ENCODE results near the gene FAXC. TPM values are rescaled to one million over a fixed set of nuclear protein-coding genes. Genes with fewer than 3 reads are reported as not detected.
A peak's percentile ranks its signal among the peaks of the same experiment; 100 is the strongest.
"Not testable (repeated sequence)": the region's sequence is repeated elsewhere in the genome, so short reads cannot be mapped to it uniquely, and the experiment has no call there.

The FAXC gene
- total RNA-seq, 1 experiment from 2014 or later: 1.5 TPM

GRCh38 chr6:99341862-99342455 lies 7.5 kb downstream of the FAXC start:
- Mint-ChIP-seq H3K27ac (ENCODE audit: unreplicated experiment) (no peak overlapping the region), H3K4me1 (ENCODE audit: low read depth, unreplicated experiment) (peaks cover 14% of the 10 kb centered on the region), H3K4me3 (ENCODE audit: low read depth, unreplicated experiment) (no peak overlapping the region), H3K27me3 (ENCODE audit: unreplicated experiment) (peaks cover 13% of the 10 kb centered on the region), H3K36me3 (ENCODE audit: insufficient read depth, unreplicated experiment) (no peaks in the 10 kb centered on the region), H3K9me3 (ENCODE audit: low read depth, unreplicated experiment) (no peaks in the 10 kb centered on the region)
- intact Hi-C loops (cut with micrococcal nuclease; ENCODE audit: unreplicated experiment): loop anchor here (10.0 kb wide), 1 partner anchor 413 kb away; no protein-coding TSS in a partner anchor
- BruUV-seq (replicated peaks): no TSS peak
- no peak for TF ChIP-seq CTCF (IDR thresholded peaks at IDR 0.05; ENCODE audit: unreplicated experiment)
- CTCF ChIA-PET: interaction anchor here (0.7 kb wide), 1 partner anchor 10 kb away, joined by 5 read pairs; no protein-coding TSS in a partner anchor
- DNase-seq: no peak

- no peak for DNase-seq
- BruUV-seq (replicated peaks): no TSS peak
- TF ChIP-seq CTCF (IDR thresholded peaks at IDR 0.05; ENCODE audit: unreplicated experiment): no peak
- no peak overlapping the region for H3K27ac Mint-ChIP-seq (ENCODE audit: unreplicated experiment)
- H3K4me1 Mint-ChIP-seq (ENCODE audit: low read depth, unreplicated experiment): no peaks in the 10 kb centered on the region
- intact Hi-C loops (cut with micrococcal nuclease; ENCODE audit: unreplicated experiment): no loop called here
- H3K9me3 Mint-ChIP-seq (ENCODE audit: low read depth, unreplicated experiment): no peaks in the 10 kb centered on the region
- H3K36me3 Mint-ChIP-seq (ENCODE audit: insufficient read depth, unreplicated experiment): no peaks in the 10 kb centered on the region
- CTCF ChIA-PET: no interaction called here
- peaks cover 1% of the 10 kb centered on the region for H3K27me3 Mint-ChIP-seq (ENCODE audit: unreplicated experiment)
- H3K4me3 Mint-ChIP-seq (ENCODE audit: low read depth, unreplicated experiment): no peak overlapping the region
Observed at GRCh38 chr6:99338188-99338587, 11.3 kb downstream of the FAXC start.

- H3K4me1 Mint-ChIP-seq (ENCODE audit: low read depth, unreplicated experiment); DNase-seq; CTCF ChIA-PET; BruUV-seq (replicated peaks); intact Hi-C loops (cut with micrococcal nuclease; ENCODE audit: unreplicated experiment); H3K27ac Mint-ChIP-seq (ENCODE audit: unreplicated experiment); H3K4me3 Mint-ChIP-seq (ENCODE audit: low read depth, unreplicated experiment); H3K36me3 Mint-ChIP-seq (ENCODE audit: insufficient read depth, unreplicated experiment); H3K27me3 Mint-ChIP-seq (ENCODE audit: unreplicated experiment); H3K9me3 Mint-ChIP-seq (ENCODE audit: low read depth, unreplicated experiment): not testable (repeated sequence)
Observed at GRCh38 chr6:99335298-99335697, 14.2 kb downstream of the FAXC start.

GRCh38 chr6:99334526-99335127 lies 14.8 kb downstream of the FAXC start:
- CTCF ChIA-PET: interaction anchor here (0.6 to 1.0 kb wide), 8 partner anchors 10 to 489 kb away, joined by 3 to 13 read pairs (median 4); partner anchors contain the start of genes COQ3 and FAXC
- intact Hi-C loops (cut with micrococcal nuclease; ENCODE audit: unreplicated experiment): loop anchor here (1.0 kb wide), 1 partner anchor 59 kb away; no protein-coding TSS in a partner anchor
- DNase-seq: peak; percentile 45
- no TSS peak for BruUV-seq (replicated peaks)
- no peaks in the 10 kb centered on the region for H3K36me3 Mint-ChIP-seq (ENCODE audit: insufficient read depth, unreplicated experiment)
- H3K4me1 Mint-ChIP-seq (ENCODE audit: low read depth, unreplicated experiment): no peaks in the 10 kb centered on the region
- no peak overlapping the region for H3K27ac Mint-ChIP-seq (ENCODE audit: unreplicated experiment)
- no peaks in the 10 kb centered on the region for H3K9me3 Mint-ChIP-seq (ENCODE audit: low read depth, unreplicated experiment)
- no peaks in the 10 kb centered on the region for H3K27me3 Mint-ChIP-seq (ENCODE audit: unreplicated experiment)
- peak; percentile 47 for TF ChIP-seq CTCF (IDR thresholded peaks at IDR 0.05; ENCODE audit: unreplicated experiment)
- H3K4me3 Mint-ChIP-seq (ENCODE audit: low read depth, unreplicated experiment): no peak overlapping the region

- CTCF ChIA-PET: no interaction called here
Observed at GRCh38 chr6:99333068-99333467, 16.4 kb downstream of the FAXC start.

More at GRCh38 chr6:99333068-99333467, 16.4 kb downstream of the FAXC start:
- Mint-ChIP-seq H3K36me3 (ENCODE audit: insufficient read depth, unreplicated experiment) (no peaks in the 10 kb centered on the region), H3K4me1 (ENCODE audit: low read depth, unreplicated experiment) (no peaks in the 10 kb centered on the region), H3K27me3 (ENCODE audit: unreplicated experiment) (no peaks in the 10 kb centered on the region), H3K4me3 (ENCODE audit: low read depth, unreplicated experiment) (no peak overlapping the region), H3K9me3 (ENCODE audit: low read depth, unreplicated experiment) (no peaks in the 10 kb centered on the region), H3K27ac (ENCODE audit: unreplicated experiment) (no peak overlapping the region)
- no peak for DNase-seq
- no TSS peak for BruUV-seq (replicated peaks)
- no peak for TF ChIP-seq CTCF (IDR thresholded peaks at IDR 0.05; ENCODE audit: unreplicated experiment)
- intact Hi-C loops (cut with micrococcal nuclease; ENCODE audit: unreplicated experiment): no loop called here

Data from Calu3 (cell line).